GM12875 (cell line): ENCODE data around the gene DHRS13.

Experiments used
- H3K4me3 ChIP-seq: one replicate; pipeline ENCODE4 v1.5.1; 2011; ENCODE audit warnings: low read depth, low read length, control low read depth
- TF ChIP-seq, protein P1 (sequence below): IDR thresholded peaks from 2 replicates; pipeline ENCODE4 v1.5.1; 2011; ENCODE audit warnings: low read depth, mild to moderate bottlenecking, control low read depth, inconsistent platforms, low read length, moderate library complexity, borderline replicate concordance; ENCODE audit not compliant: insufficient read depth

DHRS13 gene

GRCh38 chr17:28888832-28889231, 14.0 kb downstream of the DHRS13 start:
- H3K4me3 ChIP-seq = no peak overlapping the region
- TF ChIP-seq, protein P1, sequence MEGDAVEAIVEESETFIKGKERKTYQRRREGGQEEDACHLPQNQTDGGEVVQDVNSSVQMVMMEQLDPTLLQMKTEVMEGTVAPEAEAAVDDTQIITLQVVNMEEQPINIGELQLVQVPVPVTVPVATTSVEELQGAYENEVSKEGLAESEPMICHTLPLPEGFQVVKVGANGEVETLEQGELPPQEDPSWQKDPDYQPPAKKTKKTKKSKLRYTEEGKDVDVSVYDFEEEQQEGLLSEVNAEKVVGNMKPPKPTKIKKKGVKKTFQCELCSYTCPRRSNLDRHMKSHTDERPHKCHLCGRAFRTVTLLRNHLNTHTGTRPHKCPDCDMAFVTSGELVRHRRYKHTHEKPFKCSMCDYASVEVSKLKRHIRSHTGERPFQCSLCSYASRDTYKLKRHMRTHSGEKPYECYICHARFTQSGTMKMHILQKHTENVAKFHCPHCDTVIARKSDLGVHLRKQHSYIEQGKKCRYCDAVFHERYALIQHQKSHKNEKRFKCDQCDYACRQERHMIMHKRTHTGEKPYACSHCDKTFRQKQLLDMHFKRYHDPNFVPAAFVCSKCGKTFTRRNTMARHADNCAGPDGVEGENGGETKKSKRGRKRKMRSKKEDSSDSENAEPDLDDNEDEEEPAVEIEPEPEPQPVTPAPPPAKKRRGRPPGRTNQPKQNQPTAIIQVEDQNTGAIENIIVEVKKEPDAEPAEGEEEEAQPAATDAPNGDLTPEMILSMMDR = no peak

DNA sequence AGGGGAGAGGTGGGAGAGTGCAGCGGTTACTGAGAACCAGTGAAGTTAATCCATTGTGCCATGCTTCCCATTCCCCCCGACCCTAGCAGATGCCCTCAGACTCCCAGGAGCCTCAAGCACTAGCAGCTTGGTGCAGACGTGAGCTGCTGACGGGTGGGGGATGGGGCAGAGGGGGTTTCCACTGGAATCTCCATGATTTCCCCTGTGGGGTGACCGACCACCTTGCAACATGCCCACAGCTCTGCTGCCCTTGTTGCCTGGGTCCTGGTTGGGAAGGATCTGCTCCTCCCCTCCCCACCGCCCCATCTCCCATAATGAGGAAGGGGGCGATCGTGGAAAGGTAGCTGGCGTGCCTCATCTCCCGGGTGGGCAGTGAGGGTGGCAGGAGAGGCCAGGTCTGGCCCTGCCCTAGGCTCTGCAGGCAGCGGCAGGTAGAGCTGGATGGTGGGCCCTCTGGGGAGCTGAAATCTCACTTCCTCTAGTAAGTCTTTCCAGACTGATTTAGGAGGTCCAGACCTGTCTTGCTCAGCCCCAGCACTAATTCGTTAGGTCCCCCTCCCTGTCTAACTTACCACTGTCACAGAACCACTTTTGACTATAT, 14.9 kb downstream of the DHRS13 start:
- no peak overlapping the region for H3K4me3 ChIP-seq

DNA sequence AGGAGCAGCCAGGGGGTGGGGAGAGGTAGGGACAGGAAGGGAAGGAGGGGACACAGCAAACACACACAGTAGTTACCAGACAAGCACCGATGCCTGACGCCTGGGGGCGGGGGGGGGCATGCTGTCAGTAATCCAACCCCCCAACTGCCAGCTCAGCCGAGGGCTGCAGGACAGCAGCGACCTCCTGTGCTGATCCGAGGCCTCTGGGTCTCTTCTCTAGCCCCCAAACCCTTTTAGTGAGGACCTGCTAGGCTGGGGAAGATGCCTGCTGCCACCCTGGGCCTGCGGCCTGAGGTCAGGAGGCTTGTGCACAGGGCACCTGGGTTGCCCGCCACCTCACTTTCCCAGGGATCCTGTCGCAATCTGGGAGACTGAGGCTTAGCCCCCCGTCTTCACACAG, 16.9 kb downstream of the DHRS13 start:
- TF ChIP-seq, protein P1 = no peak
- H3K4me3 ChIP-seq = no peak overlapping the region

More for the DNA sequence above, 14.9 kb downstream of the DHRS13 start:
- TF ChIP-seq, protein P1 = no peak

GRCh38 chr17:28885363-28885762, 17.5 kb downstream of the DHRS13 start:
- TF ChIP-seq, protein P1 = no peak
- no peak overlapping the region for H3K4me3 ChIP-seq

GRCh38 chr17:28883967-28884702, 18.7 kb downstream of the DHRS13 start:
- H3K4me3 ChIP-seq = no peak overlapping the region
- TF ChIP-seq, protein P1 = no peak

DNA sequence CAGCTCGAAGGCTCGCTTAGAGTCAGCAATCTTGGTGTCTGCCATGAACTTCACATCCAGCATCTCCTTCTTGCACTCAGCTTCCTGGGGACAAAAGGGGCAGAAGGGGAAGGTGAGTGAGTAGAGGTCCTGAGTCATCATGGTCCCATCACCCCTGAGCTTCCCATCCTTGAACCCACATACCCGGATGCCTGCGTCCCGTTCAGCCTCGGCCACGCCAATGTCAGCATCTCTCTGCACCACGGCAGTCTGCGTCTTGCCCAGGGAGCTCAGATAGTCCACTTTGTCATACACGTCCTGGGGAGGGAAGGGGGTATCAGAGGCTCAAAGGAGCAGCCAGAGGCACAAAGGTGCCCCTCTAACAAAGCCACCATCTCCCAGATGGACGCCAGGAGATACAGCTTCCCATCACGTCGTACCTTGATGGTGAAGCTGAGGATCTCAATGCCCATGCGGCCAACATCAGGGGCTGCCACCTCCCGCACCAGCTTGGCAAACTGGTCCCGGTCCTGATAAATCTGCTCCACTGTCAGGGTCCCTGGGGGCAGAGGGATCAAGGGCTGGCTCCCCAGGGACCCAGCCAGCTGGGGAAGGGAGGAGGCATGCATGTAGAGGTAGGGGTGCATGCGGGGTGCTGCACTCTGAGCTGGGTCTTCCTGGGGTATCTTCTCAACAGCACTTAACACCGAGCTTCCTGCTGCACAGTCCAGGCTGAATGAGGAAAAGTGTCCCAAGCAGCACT, 20.6 kb downstream of the DHRS13 start:
- TF ChIP-seq, protein P1 = no peak
- H3K4me3 ChIP-seq = no peak overlapping the region

DNA sequence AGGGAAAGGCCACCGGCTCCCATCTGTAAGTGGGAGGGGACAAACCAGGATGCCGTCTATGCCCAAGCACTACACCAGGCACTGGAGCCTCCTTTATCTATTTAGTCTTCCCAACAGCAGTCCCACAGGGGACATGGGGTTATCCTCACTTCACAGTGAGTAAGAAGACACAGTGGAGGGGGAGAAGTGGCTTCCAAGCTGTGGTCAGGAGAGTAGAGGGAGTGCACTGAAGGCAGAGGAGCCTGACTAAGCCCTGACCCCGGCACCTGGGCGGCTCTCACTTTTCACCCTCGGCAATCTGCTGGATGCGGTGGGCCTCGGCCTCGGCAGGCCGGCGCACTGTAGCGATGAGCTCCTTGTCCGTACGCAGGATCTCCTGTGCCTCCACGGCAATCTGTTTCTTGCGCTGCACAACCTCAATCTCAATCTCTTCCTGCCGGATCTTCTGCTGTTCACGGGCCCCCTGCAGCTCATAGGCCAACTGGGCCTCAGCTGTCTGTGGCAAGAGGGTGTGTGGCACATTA, 21.3 kb downstream of the DHRS13 start:
- H3K4me3 ChIP-seq = no peak overlapping the region
- TF ChIP-seq, protein P1 = no peak
